HG03097 (cell line): ENCODE results near the gene BCL10.
A peak's percentile ranks its signal among the peaks of the same experiment; 100 is the strongest.

Experiments
- ATAC-seq: cut with Tn5 transposase; IDR thresholded peaks from one replicate; pipeline ENCODE4 v1.9.1; 2021; ENCODE audit not compliant: unreplicated experiment, low FRiP score

The BCL10 gene

DNA sequence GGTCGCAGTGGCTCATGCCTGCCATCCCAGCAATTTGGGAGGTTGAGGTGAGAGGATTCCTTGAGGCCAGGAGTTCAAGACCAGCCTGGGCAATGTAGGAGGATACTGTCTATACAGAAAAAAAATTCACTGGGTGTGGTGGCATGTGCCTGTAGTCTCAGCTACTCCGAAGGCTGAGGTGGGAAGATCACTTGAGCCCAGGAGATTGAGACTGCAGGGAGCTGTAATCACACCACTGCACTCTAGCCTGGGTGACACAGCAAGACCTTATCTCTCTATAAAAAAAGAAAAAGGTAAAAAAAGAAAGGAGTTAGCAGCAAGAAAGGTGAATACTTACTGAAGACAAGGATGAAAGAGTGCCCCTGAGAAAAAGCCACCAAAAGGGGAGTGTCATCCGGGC is 23.7 kb upstream of the BCL10 start:
- ATAC-seq, result no peak

DNA sequence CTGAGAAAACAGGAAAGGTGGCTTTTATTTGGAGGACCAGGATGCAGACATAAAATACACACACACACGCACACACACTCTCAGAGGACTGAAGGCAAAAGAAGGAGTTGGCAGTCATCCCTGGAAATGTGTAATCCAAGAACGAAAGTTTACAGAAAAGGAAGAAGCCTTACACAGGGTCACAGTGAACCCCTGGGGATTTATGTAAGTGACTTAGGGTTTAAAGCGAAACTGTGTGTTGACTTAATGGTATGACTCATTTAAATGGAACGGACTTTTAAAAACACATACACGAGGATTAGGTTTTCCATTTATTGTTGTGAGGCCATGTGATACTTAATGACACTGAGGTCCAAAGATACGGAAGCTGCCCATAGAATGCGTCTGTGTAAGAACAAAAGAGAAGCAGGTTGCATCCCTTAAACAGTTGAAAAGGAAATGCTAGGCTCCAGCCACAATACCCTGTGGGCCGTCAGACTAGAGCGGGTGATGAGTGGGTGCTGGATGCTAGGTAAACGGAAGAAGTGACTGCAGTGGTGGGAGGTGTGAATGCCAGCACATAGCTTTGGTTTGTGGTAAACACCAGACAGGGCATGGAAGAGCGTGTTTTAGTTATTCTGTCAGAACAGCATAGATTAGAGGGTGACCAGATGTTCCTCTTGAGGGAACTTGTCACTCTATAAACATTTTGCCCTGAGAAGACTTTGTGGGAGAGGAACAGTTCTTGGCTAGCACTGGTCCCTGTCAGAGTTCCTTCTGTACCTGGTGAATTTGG is 21.6 kb upstream of the BCL10 start:
- peak; percentile 93 for ATAC-seq

DNA sequence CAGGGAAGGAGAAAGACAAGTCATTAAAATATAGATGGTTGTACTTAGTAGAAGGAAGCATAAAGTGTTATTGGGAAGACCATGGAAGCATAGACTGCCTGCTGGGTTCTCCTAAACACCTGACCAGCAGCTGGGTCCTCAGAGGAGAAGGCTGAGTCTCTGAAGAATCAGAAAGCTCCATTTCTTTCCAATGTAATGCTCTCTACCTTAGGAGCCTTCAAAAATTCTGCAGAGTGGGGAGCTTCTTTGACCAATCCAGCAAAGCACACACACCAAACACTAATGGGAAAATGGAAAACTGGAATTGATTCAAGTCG is 21.1 kb upstream of the BCL10 start:
- no peak for ATAC-seq

DNA sequence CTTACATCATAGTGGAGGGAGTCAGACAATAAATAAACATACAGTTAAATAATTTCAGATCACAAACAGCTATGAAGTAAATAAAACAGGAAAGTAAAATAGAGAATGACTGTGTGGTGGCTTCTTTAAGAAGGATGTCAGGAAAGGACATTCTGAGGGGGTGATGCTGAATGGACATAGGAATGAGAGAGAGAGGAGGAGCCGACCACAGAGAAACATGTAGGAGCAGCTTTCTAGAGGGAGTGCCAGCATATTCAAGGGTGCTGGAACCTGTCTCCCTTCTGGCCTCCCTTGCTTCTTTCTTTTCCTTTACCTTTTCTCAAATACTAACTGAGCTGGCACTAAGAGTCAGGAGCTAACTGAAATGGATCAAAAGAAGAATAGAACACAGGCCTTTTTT is 20.5 kb upstream of the BCL10 start:
- no peak for ATAC-seq

DNA sequence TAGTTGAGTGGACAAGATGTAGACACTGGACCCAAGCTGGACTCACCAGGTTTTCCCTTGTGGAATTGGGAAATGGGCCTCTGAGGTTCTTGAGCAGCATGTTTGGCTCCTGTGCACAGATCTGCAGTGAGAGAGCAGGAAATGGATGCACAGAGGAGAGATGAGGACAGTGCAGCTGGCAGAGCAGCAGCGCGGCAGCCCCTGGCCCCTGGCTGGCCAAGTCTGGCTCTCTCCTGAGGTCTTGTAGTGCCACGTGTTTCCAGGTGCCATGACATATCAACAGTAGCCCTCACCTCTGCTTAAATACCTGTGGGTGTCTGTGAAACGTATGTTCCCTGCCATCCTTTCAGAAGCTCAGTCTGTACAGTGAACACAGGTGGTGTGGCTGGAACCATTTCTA is 19.2 kb upstream of the BCL10 start:
- ATAC-seq, result no peak

DNA sequence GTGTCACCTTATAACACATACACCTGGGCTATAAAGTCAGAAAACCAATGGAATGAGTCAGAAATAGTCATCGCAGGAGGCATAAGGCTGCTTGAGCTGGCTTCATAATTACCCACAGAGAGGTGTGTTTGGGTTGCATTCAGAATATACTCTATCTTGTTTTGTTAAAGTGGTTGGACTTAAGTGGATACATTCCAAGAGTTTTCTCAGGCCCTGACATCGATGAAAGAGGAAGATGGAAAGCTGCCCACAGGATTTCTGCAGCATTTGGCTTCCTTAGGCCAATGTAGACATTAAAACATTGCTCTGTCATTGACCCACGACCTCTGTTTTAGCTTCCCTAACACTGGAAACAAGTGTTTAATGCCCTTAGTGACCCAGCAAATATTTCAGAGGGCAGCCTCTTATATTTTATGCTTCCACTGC is 18.6 kb upstream of the BCL10 start:
- ATAC-seq, result no peak

DNA sequence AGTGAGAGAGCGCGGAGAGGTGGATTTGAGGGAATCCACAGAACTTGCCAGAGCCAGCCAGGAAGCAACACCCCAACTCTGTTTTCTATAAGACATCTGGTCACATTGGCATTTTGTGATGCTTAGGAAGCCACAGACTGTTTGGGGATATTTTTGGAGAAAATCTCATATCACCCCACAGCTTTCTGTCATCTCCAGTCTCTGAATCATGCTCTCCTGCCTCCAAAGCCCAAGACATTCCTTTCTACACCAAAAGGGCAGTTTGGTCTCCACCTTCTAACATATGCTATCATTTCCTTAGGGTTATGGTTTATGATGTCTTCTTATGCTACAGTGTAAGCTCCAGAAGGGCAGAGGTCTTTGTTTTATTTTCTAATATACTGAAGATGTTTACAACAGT is 14.4 kb upstream of the BCL10 start:
- ATAC-seq, result no peak

DNA sequence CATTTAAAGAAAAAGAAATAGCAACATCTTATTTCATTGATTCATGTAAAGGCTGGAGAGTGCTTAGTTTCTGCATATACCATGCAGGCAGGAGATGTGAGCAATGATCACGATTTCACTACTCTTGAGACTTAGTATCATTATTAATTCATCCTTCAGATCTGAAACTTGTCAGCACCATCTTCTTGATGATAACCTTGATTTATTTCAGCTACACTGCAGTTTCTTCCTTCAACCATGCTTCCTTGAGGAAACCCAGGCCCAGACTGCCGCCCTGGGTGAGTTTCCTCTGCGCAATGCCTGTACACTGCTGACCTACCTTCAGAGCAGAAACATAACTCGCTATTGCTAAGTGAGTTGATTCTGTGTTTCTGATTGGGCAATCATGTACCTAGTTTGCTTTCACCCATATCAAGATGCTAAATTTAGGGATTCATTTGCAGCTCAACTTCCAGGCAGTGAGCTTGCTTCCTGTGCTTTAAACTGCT is 13.5 kb upstream of the BCL10 start:
- ATAC-seq, result no peak

DNA sequence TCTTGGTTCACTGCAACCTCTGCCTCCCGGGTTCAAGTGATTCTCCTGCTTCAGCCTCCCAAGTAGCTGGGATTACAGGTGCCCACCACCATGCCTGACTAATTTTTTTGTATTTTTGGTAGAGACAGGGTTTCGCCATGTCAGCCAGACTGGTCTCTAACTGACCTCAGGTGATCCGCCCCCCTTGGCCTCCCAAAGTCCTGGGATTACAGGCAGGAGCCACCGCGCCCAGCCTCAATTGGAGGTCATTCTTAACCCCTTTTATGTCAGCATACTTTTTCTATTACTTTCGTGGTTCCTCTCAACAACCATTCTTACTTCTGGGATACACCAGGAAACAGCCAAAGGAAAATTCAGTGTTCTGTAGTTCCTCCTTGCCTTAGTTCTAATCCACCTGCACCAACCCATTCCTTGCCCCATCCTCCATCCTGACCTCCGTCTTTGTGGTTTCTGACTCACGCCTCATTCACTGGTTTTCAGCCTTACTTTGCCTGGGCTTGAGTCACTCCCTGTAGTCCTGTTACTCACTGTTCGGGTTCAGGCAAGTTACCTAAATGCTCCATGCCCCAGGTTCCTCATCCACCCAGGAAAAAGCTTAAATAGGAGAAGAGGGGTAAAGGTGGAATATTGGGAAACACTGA is 12.9 kb upstream of the BCL10 start:
- no peak for ATAC-seq

DNA sequence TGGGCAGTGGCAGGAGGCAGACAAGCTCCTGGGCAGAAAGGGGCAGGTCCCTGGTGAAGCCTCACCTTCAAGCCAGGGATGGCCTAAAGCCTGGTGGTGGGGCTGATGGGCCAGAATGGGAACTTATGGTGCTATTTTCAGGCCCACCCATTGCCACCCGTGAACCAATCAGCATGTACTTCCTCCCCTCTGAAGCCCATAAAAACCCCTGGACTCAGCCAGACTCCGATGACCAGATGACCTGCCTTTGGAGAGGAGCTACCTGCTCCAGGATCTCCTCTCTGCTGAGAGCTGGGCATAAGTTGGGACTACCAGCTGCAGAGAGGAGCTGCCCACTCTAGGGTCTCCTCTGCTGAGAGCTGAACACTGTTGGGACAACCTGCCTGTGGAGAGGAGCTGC is 7.8 kb upstream of the BCL10 start:
- no peak for ATAC-seq

DNA sequence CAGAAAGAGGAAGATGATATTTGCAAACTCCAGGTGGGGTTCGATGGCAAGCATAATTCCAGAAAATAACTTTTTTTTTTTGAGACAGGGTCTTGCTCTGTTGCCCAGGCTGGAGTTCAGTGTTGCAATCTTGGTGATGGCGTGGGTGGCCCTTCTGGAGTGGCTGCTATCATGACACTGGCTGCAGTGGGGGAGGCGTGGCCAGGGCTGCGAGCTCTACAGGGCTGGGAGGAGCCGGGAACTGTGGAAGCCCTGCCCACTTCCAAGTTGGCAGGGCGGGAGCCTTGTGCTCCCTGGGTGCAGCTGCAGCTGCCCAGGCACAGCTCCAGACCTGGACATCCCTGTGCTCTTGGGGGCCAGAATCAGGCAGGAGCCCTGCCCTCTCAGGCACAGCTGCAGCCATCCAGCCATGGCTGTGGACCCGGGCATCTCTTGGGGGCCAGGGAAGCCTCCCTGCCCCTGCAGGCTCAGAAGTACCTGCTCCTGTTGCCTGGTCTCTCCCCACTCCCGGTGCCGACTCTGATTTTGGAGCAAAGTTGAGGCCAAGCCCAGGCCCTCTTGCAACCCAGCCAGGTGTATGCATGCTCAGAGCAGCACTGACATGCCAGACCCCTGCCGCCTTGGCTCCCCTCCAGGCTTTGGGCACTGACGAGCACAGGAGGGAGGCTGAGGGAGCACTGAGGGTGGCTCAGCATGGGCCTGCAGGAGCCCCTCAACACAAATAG is 7.2 kb upstream of the BCL10 start:
- ATAC-seq, result no peak

DNA sequence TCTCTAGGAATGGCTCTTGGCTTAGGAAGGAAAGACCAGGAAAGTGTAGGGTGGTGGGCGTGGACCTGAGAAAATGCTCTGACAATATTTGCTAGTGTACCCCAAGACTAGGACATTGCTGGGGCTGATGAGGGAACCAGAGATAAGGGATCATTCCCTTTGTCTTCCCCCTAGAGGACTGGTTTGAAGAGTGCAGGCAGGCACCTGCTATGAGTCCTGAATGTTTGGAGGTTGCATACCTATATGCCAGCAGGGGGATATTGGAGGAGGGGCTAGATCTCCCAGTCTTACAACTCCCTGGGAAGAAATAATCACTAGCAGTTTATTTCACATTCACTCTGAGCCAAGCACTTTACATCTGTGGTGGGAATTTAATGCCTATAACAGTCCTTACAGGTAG is 6.0 kb upstream of the BCL10 start:
- ATAC-seq, result no peak

DNA sequence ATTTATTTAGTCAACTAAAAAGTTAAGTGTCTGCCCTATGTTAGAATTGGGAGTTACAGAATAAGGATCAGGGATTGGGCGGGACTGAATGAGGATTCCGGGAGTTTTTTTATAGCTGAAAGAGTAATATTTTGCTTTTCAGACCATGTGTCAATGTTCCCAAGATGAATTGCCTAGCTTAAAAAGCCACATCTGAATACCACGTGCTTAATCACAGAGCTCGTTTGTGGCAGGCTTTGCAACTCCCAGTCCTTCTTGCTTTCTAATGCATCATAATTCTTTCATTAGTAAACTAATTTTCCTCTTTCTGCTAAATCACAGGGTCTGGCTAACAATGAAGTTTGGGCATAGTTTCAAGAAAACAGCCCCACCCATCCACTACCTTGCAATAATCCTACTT is 4.2 kb upstream of the BCL10 start:
- no peak for ATAC-seq

DNA sequence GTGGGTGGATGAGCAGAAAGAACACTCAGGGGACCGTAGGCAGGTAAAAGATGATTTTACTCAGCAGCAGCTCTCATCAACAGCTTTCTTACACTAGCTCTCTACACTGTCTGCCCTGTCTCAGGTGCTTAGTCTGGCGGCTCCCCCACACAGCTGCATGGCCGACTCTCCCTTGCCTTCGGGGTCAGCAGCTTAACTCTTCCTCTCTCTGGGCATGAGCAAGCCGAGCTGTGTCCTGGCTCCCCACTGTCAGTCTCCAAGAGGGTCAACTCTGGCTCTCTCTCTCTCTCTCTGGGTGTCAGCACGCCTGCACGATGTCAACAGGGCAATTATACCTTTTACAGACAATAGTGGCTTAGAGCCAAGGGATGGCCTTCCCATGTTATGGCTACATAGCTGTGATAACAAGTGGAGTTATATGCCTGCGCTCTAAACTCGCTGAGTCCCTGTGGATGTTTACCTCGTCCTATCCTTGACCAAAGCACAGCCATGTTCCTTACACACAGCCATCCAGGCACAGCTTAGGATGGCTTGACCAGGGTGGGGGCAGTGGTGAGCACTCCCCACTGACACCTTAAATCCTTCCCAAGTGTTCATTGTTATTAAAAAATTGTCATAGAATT is 3.1 kb upstream of the BCL10 start:
- no peak for ATAC-seq

DNA sequence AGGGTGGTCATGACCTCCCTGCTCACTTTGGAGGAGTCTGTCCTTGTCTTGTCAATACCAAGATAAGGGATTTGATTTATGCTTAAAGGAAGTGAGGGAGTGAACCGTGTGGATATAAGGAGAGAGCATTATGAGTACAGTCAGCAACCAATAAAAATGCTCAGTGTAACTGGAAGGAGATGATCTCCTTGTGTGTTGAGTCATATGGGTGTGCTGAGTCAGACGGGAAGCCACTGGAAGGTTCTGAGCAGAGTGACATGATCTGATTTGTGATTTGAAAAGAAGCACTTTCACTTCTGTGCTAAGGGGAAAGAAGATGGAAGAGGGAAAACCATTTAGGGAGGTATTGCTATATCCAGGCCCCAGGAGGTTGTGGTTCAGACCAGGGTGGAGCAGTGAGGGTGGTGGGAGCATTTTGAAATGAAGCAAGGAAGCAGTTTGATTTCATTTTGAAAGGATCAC is 2.5 kb upstream of the BCL10 start:
- no peak for ATAC-seq

DNA sequence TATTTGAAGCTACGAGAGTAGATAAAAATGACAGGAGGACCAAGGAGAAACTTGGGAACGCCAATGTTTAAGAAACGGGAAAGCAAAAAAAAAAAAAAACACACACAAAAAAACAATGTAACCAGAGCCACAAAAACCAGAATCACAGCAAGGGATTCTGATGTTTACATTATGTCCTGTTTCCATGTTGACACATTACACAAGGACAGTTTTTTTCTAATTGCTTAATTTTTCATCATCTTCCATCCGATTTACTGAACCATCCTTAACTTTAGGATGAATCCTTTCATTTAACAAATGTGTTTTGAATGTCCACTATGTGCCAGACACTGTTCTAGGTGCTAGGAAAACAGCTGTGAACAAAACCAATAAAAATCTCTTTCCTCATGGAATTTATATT is 1.4 kb upstream of the BCL10 start:
- ATAC-seq, result no peak

DNA sequence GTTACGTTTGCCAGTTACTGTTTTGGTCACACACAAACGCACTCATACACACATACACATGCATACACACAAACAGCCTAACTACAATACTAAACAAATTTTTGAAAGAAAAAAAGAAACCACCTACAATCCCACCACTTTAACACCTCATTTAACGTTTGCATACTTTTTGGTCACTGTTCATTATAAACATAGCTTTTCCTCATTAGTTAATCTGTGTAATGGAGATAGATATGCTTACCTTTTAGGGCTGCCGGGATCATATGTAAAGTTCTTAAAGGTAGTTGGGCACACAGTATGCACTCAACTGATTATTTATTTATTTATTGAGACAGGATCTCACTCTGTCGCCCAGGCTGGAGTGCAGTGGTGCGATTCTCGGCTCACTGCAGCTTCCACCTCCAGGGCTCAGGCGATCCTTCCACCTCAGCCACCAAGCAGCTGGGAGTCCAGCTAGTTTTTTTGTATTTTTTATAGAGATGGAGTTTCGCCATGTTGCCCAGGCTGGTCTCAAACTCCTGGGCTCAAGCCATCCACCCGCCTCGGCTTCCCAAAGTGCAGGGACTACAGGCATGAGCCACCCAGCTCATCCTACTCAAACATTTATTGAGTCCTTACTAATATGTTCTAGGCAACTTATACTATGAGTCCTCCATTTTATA is 677 bp upstream of the BCL10 start:
- no peak for ATAC-seq

DNA sequence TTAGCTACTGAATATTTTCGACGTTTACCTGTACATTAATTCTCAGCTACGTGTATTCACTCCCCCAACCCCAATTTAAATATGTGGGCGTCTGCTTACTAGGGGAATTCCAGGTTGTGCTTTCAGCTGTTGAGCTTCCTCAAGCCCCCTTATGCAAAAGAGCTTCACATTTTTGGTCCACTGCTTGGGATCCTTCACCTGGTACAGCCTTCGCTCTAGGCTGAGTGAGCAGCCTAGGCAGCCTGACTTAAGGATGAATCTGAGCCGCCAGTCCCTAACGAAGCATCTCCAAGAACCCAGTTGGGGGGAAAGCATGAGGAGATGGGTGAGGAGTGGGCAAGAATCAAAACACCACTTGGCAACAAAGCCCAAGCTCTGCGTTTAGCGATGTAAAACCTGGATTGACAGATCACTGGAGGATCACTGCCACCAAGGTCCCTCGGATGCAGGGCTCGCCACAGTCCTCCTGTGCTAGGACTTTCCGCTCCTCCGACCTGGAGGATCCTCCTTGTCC is 674 bp downstream of the BCL10 start:
- ATAC-seq, result no peak

DNA sequence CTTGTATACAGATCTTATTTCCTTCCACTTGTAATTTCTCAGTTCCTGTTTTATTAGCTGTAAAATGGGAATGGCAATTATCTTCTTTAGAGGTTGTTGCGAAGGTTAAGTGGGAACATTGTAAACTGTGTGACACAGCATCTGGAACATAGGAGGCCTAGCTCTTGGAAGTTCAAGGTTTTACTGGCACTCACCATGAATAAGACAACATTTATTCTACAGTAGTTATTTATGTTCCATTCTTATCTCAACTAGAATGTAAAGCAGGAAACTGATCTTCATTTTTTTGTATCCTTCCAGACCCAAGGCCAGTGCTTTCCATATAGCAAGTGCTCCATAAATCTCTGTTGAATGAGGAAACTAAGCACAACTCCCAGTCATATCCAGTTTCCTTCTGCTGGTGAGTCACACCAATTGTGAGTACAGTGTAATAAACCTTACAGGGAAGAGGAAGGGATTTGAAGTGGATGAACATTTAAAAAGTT is 1.4 kb downstream of the BCL10 start:
- no peak for ATAC-seq

DNA sequence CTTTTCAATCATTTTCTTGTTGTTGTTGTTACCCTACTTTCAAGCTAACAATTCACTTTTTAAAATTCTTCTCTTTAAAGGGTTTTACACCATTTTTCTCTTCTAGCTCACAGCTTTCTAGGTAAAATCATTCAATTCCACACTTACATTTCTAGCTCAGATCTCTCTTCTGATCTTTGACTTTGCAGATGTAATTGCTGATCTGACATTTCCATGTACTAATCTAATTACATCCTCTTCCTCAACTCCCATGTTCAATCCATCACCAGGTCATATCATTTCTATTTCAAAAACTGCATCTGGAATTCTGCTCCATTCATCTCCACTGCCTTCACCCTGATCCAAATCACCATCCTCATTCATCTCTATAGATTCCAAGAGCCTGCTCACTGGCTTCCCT is 3.0 kb downstream of the BCL10 start:
- ATAC-seq, result no peak
